ENCODE data around the gene LAMA2. TPM values are rescaled to one million over a fixed set of nuclear protein-coding genes. Genes with fewer than 3 reads are reported as not detected.
A peak's percentile ranks its signal among the peaks of the same experiment; 100 is the strongest.

LAMA2 gene
- total and polyA plus RNA-seq, 3 donors from 2014 or later = 25.9 to 94.8 (median 56.0) TPM

DNA sequence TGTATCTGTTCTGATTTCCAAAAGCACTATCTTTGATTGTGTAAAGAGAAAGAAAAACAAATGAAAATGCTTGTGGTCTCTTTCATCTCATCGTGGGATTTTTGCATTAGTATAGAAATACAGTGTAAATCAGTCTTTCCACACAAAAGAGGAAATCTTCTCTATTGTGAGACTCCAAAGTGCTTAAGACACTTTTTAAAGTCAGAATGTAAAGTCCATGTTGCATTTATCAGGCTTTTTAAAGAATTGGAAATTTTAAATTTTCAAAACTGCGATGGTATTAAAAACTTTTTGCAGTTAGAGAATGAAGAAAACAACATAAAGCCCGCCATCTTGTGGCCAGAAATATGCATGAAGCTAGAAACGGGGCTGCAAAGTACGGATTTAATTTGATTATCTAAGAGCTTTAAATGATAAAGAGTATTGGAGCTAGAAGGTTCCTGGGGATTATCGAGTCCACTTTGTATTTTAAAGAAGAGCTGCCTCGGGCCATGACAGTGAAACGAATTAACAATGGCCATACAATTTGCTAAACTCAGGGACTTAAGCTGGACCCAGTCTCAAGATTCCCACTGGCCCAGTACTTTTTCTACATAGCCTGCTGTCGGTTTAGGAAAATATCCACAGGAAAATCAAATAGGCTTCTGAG, 487.5 kb downstream of the LAMA2 start:
- H3K27me3 ChIP-seq = no peaks in the 10 kb centered on the region
- H3K4me1 ChIP-seq = no peaks in the 10 kb centered on the region
- H3K9me3 ChIP-seq = no peaks in the 10 kb centered on the region
- no peak overlapping the region for H3K27ac ChIP-seq
- DNase-seq = peak; percentile 67
- TF ChIP-seq CTCF (IDR thresholded peaks at IDR 0.05) (peak; percentile 61 to 80 (median 78)), POLR2A (IDR thresholded peaks at IDR 0.05) (no peak)
- intact Hi-C loops (cut with DNase I; ENCODE audit: low total_unique reads) = no loop called here
- no peak overlapping the region for H3K4me3 ChIP-seq
- H3K36me3 ChIP-seq (ENCODE audit: low read depth, missing control alignments) = no peaks in the 10 kb centered on the region
- WGBS, 2 donors = 18 to 21% methylated on average over 9 of the region's 9 CpGs

DNA sequence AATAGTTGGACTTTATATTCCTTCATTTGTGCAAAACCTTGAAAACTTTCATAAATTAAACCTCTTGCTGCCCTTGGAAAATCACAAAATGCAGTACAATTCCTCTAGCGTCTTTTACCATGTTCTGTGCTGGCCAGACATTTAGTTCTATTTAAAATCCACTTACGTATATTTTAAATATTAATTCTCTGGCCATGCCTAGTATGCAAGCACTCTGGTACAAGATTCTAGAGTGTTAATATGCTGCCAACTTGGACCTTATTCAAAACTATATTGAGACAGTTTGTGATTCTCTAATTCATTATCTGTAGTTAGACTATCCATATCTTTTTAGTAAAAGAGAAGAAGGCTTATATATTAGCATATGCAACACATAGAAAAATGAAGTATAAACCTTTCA, 498.9 kb downstream of the LAMA2 start:
- no peaks in the 10 kb centered on the region for H3K27me3 ChIP-seq
- no peaks in the 10 kb centered on the region for H3K4me1 ChIP-seq
- 63 to 81% methylated on average over 2 of the region's 2 CpGs for WGBS, 2 donors
- H3K27ac ChIP-seq = no peak overlapping the region
- no peaks in the 10 kb centered on the region for H3K36me3 ChIP-seq (ENCODE audit: low read depth, missing control alignments)
- H3K9me3 ChIP-seq = no peaks in the 10 kb centered on the region
- intact Hi-C loops (cut with DNase I; ENCODE audit: low total_unique reads) = no loop called here
- TF ChIP-seq CTCF (IDR thresholded peaks at IDR 0.05) (no peak), POLR2A (IDR thresholded peaks at IDR 0.05) (no peak)
- no peak for DNase-seq
- no peak overlapping the region for H3K4me3 ChIP-seq

DNA sequence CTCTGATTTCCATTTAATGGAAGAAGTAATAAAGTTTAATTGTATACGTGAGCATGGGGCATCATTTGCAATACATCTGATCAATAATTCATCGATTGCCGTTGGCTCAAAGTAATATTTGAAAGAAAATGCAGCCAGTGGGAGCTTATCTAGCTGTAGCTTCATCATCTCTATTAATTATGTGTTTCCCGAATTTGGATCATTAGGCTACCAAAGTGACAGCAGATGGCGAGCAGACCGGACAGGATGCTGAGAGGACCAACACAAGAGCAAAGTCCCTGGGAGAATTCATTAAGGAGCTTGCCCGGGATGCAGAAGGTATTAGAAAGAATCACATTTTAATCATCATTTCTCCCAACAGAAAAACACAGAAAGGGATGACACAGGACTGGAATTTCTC, 500.0 kb downstream of the LAMA2 start:
- TF ChIP-seq CTCF (IDR thresholded peaks at IDR 0.05) (no peak), POLR2A (IDR thresholded peaks at IDR 0.05) (no peak)
- H3K9me3 ChIP-seq = no peaks in the 10 kb centered on the region
- no peaks in the 10 kb centered on the region for H3K36me3 ChIP-seq (ENCODE audit: low read depth, missing control alignments)
- intact Hi-C loops (cut with DNase I; ENCODE audit: low total_unique reads) = no loop called here
- H3K27me3 ChIP-seq = no peaks in the 10 kb centered on the region
- no peak overlapping the region for H3K27ac ChIP-seq
- H3K4me3 ChIP-seq = no peak overlapping the region
- 88 to 91% methylated on average over 7 of the region's 7 CpGs for WGBS, 2 donors
- DNase-seq = no peak
- H3K4me1 ChIP-seq = no peaks in the 10 kb centered on the region

DNA sequence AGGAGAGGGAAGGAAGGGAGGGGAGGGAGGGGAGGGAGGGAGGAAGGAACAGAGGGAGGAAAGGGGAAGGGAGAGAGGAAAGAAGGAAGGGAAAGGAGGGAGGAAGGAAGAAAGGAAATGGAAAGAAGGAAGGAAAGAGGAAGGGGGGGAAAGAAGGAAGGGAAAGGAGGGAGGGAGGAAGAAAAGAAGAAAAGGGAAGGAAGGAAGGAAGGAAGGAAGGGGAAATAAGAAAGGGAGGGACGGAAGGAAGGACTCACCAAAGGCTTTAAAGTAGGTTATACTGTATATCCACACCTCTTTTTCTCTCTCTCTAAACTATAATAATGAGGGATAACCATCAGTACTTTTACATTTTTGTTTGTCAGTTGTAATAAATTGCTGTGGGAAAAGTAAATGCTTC, 502.2 kb downstream of the LAMA2 start:
- no peak for DNase-seq
- Histone ChIP-seq H3K27ac (no peak overlapping the region), H3K4me1 (no peaks in the 10 kb centered on the region), H3K27me3 (no peaks in the 10 kb centered on the region), H3K36me3 (ENCODE audit: low read depth, missing control alignments) (no peaks in the 10 kb centered on the region), H3K4me3 (no peak overlapping the region), H3K9me3 (no peaks in the 10 kb centered on the region)
- intact Hi-C loops (cut with DNase I; ENCODE audit: low total_unique reads) = no loop called here
- WGBS, 2 donors = 79 to 92% methylated on average over 1 of the region's 1 CpG
- TF ChIP-seq POLR2A (IDR thresholded peaks at IDR 0.05) = no peak
- TF ChIP-seq CTCF (IDR thresholded peaks at IDR 0.05) = no peak

GRCh38 chr6:129390900-129391299, 508.0 kb downstream of the LAMA2 start:
- Histone ChIP-seq H3K9me3 (no peaks in the 10 kb centered on the region), H3K27me3 (no peaks in the 10 kb centered on the region), H3K4me1 (no peaks in the 10 kb centered on the region), H3K36me3 (ENCODE audit: low read depth, missing control alignments) (no peaks in the 10 kb centered on the region), H3K4me3 (no peak overlapping the region), H3K27ac (no peak overlapping the region)
- WGBS, 2 donors = 74 to 81% methylated on average over 2 of the region's 2 CpGs
- intact Hi-C loops (cut with DNase I; ENCODE audit: low total_unique reads) = no loop called here
- no peak for TF ChIP-seq CTCF (IDR thresholded peaks at IDR 0.05)
- TF ChIP-seq POLR2A (IDR thresholded peaks at IDR 0.05) = no peak
- DNase-seq = no peak

All from testis (tissue), 3 donors.